ENCODE measurements around the gene EDIL3. TPM values are rescaled to one million over a fixed set of nuclear protein-coding genes. Genes with fewer than 3 reads are reported as not detected.

EDIL3 gene
- total and polyA plus RNA-seq, 2 donors (not counting 1 experiment from before 2014, with no cell fraction given): not detected

DNA sequence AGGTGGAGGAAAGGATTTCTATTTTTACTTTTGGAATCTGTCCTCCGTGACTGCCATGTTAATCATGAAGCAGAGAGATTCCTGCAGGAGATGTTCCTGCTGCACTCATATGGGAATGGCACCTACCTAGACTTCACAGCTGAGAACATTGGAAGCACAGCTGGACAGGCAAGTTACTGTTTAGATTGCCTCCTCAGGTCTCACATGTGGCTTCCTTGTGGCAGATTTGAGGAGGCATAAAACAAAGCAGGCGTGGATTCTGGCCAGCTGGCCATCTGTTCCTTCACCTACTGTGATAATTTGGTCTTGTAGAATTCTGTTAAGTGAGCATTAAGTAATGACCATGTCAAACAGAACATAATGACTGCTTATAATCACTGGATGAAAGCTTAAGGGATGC is 193.4 kb downstream of the EDIL3 start:
- H3K9me3 Mint-ChIP-seq (ENCODE audit: insufficient read depth): no peaks in the 10 kb centered on the region
- no peak overlapping the region for H3K4me3 Mint-ChIP-seq
- no peaks in the 10 kb centered on the region for H3K36me3 ChIP-seq (replicated peaks in 1 of 2; ENCODE audit: control extremely low read depth in 1 of 2, control insufficient read depth in 1 of 2, extremely low read depth in 1 of 2, insufficient read depth in 2 of 2, low read length in 1 of 2)
- no peak overlapping the region for H3K4me2 ChIP-seq (replicated peaks; ENCODE audit: low read depth, low read length, poor library complexity, severe bottlenecking)
- no peak overlapping the region for H3K27ac ChIP-seq (ENCODE audit: low read length in 2 of 2)
- no peak overlapping the region for H3K4me3 ChIP-seq (ENCODE audit: control extremely low read depth in 1 of 5, extremely low read depth in 1 of 5, insufficient read depth in 1 of 5, low read depth in 2 of 5, low read length in 4 of 5)
- no peaks in the 10 kb centered on the region for H4K20me1 ChIP-seq (ENCODE audit: control insufficient read depth, insufficient read depth, low read length, poor library complexity, severe bottlenecking)
- CTCF ChIA-PET: no interaction called here
- H3K27ac Mint-ChIP-seq: no peak overlapping the region
- H3K9me3 ChIP-seq (ENCODE audit: control extremely low read depth in 1 of 3, control insufficient read depth in 2 of 3, insufficient read depth in 1 of 3, low read length in 2 of 3): no peaks in the 10 kb centered on the region
- TF ChIP-seq, protein P1, sequence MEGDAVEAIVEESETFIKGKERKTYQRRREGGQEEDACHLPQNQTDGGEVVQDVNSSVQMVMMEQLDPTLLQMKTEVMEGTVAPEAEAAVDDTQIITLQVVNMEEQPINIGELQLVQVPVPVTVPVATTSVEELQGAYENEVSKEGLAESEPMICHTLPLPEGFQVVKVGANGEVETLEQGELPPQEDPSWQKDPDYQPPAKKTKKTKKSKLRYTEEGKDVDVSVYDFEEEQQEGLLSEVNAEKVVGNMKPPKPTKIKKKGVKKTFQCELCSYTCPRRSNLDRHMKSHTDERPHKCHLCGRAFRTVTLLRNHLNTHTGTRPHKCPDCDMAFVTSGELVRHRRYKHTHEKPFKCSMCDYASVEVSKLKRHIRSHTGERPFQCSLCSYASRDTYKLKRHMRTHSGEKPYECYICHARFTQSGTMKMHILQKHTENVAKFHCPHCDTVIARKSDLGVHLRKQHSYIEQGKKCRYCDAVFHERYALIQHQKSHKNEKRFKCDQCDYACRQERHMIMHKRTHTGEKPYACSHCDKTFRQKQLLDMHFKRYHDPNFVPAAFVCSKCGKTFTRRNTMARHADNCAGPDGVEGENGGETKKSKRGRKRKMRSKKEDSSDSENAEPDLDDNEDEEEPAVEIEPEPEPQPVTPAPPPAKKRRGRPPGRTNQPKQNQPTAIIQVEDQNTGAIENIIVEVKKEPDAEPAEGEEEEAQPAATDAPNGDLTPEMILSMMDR (IDR thresholded peaks at IDR 0.05): no peak
- TF ChIP-seq EZH2 (IDR thresholded peaks at IDR 0.05; ENCODE audit: borderline replicate concordance, insufficient read depth, low read depth, low read length, poor library complexity, severe bottlenecking): no peak
- no peak for DNase-seq
- POLR2A ChIA-PET: no interaction called here
- no peaks in the 10 kb centered on the region for H3K27me3 Mint-ChIP-seq
- no peaks in the 10 kb centered on the region for H3K27me3 ChIP-seq (replicated peaks in 1 of 4; ENCODE audit: control extremely low read depth in 1 of 4, control insufficient read depth in 3 of 4, insufficient read depth in 4 of 4, low read length in 3 of 4)
- no peak overlapping the region for H2AFZ ChIP-seq (ENCODE audit: insufficient read depth, low read depth, low read length, poor library complexity, severe bottlenecking)
- intact Hi-C loops (cut with micrococcal nuclease): no loop called here
- H3K4me1 Mint-ChIP-seq: no peaks in the 10 kb centered on the region
- 93% methylated on average over 1 of the region's 2 CpGs for WGBS (ENCODE audit: insufficient coverage)
- no peak for ATAC-seq (ENCODE audit: low read depth)
- no peaks in the 10 kb centered on the region for H3K4me1 ChIP-seq (ENCODE audit: control insufficient read depth in 2 of 2, insufficient read depth in 2 of 2, low read length in 2 of 2)
- H3K9ac ChIP-seq (ENCODE audit: low read length): no peak overlapping the region
- H3K79me2 ChIP-seq (ENCODE audit: control insufficient read depth, insufficient read depth, low read length): no peaks in the 10 kb centered on the region

GRCh38 chr5:84184857-84185256 is 199.8 kb downstream of the EDIL3 start:
- H3K27me3 ChIP-seq (replicated peaks in 1 of 4; ENCODE audit: control extremely low read depth in 1 of 4, control insufficient read depth in 3 of 4, insufficient read depth in 4 of 4, low read length in 3 of 4): no peaks in the 10 kb centered on the region

More at GRCh38 chr5:84184857-84185256, 199.8 kb downstream of the EDIL3 start:
- H3K36me3 ChIP-seq (replicated peaks in 1 of 2; ENCODE audit: control extremely low read depth in 1 of 2, control insufficient read depth in 1 of 2, extremely low read depth in 1 of 2, insufficient read depth in 2 of 2, low read length in 1 of 2): no peaks in the 10 kb centered on the region
- intact Hi-C loops (cut with micrococcal nuclease): no loop called here
- ChIA-PET CTCF (no interaction called here), POLR2A (no interaction called here)
- WGBS (ENCODE audit: insufficient coverage): no CpG with 5 or more reads among the region's 1 CpG
- no peaks in the 10 kb centered on the region for H3K79me2 ChIP-seq (ENCODE audit: control insufficient read depth, insufficient read depth, low read length)
- H2AFZ ChIP-seq (ENCODE audit: insufficient read depth, low read depth, low read length, poor library complexity, severe bottlenecking): no peak overlapping the region
- Mint-ChIP-seq H3K9me3 (ENCODE audit: insufficient read depth) (no peaks in the 10 kb centered on the region), H3K27me3 (no peaks in the 10 kb centered on the region), H3K27ac (no peak overlapping the region), H3K4me3 (no peak overlapping the region), H3K4me1 (no peaks in the 10 kb centered on the region)
- H3K27ac ChIP-seq (ENCODE audit: low read length in 2 of 2): no peak overlapping the region
- no peak for ATAC-seq (ENCODE audit: low read depth)
- no peaks in the 10 kb centered on the region for H3K9me3 ChIP-seq (ENCODE audit: control extremely low read depth in 1 of 3, control insufficient read depth in 2 of 3, insufficient read depth in 1 of 3, low read length in 2 of 3)
- no peak for DNase-seq
- H4K20me1 ChIP-seq (ENCODE audit: control insufficient read depth, insufficient read depth, low read length, poor library complexity, severe bottlenecking): no peaks in the 10 kb centered on the region
- H3K9ac ChIP-seq (ENCODE audit: low read length): no peak overlapping the region
- TF ChIP-seq EZH2 (IDR thresholded peaks at IDR 0.05; ENCODE audit: borderline replicate concordance, insufficient read depth, low read depth, low read length, poor library complexity, severe bottlenecking): no peak
- no peak overlapping the region for H3K4me3 ChIP-seq (ENCODE audit: control extremely low read depth in 1 of 5, extremely low read depth in 1 of 5, insufficient read depth in 1 of 5, low read depth in 2 of 5, low read length in 4 of 5)
- H3K4me2 ChIP-seq (replicated peaks; ENCODE audit: low read depth, low read length, poor library complexity, severe bottlenecking): no peak overlapping the region
- H3K4me1 ChIP-seq (ENCODE audit: control insufficient read depth in 2 of 2, insufficient read depth in 2 of 2, low read length in 2 of 2): no peaks in the 10 kb centered on the region

Measured in B cell (primary cell).